Bronchial epithelial cell (primary cell): ENCODE results near the gene SLC6A12. TPM values are rescaled to one million over a fixed set of nuclear protein-coding genes. Genes with fewer than 3 reads are reported as not detected.

ENCODE experiments used
- DNase-seq: peaks from one replicate; pipeline ENCODE4 v3.0.0-alpha.2; 2010; ENCODE audit warnings: low read depth
- FAIRE-seq: peaks from 2 replicates; lab custom pipeline; 2011; peaks lifted over from hg19 to GRCh38; lab: Jason Lieb, UNC
- H3K27me3 ChIP-seq: 2 replicates; pipeline ENCODE4 v1.5.1; 2011; ENCODE audit warnings: low read length; ENCODE audit not compliant: control insufficient read depth, insufficient read depth
- H3K36me3 ChIP-seq: 2 replicates; pipeline ENCODE4 v1.5.1; 2011; ENCODE audit warnings: low read length; ENCODE audit not compliant: control insufficient read depth, insufficient read depth
- H3K4me3 ChIP-seq: 2 replicates; pipeline ENCODE4 v1.5.1; 2011; ENCODE audit warnings: mild to moderate bottlenecking, low read depth, low read length, control low read depth
- total RNA-seq: library from RNA; depleted of rRNA; stranded (reverse); fragments of >200 nt; gene quantifications from 2 replicates; pipeline ENCODE4 v1.2.1, GENCODE V29; 2014
- TF ChIP-seq, protein P1 (sequence below): IDR thresholded peaks from 2 replicates; pipeline ENCODE4 v1.5.1; 2011; ENCODE audit warnings: mild to moderate bottlenecking, moderate library complexity, low read length, control low read depth, inconsistent platforms; ENCODE audit not compliant: insufficient read depth, severe bottlenecking

The SLC6A12 gene
- total RNA-seq, 1 donor from 2014 or later, result not detected

DNA sequence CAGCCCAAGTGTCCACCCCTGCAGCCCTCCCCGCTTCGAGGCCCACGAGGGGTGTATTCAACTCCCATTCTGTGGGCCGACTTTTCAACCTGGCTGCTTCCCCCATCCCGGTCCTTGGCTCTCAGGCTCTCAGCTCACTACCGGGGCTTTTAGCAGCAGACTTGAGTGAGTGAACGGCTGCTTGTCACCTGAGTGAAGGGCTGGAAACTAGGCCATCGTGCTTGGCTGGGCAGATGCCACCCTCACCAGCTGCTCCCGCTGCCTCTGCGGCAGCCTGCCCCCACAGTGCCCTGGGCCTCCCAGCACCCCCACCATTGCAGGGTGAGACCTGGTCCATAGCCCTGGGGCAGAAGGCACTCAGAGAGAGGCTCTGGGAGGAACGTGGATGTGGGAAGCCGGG, 59.9 kb downstream of the SLC6A12 start:
- FAIRE-seq (no peak), DNase-seq (no peak)
- Histone ChIP-seq H3K4me3 (no peak overlapping the region), H3K36me3 (no peaks in the 10 kb centered on the region), H3K27me3 (peaks cover 3% of the 10 kb centered on the region)
- TF ChIP-seq, protein P1, sequence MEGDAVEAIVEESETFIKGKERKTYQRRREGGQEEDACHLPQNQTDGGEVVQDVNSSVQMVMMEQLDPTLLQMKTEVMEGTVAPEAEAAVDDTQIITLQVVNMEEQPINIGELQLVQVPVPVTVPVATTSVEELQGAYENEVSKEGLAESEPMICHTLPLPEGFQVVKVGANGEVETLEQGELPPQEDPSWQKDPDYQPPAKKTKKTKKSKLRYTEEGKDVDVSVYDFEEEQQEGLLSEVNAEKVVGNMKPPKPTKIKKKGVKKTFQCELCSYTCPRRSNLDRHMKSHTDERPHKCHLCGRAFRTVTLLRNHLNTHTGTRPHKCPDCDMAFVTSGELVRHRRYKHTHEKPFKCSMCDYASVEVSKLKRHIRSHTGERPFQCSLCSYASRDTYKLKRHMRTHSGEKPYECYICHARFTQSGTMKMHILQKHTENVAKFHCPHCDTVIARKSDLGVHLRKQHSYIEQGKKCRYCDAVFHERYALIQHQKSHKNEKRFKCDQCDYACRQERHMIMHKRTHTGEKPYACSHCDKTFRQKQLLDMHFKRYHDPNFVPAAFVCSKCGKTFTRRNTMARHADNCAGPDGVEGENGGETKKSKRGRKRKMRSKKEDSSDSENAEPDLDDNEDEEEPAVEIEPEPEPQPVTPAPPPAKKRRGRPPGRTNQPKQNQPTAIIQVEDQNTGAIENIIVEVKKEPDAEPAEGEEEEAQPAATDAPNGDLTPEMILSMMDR, result no peak

DNA sequence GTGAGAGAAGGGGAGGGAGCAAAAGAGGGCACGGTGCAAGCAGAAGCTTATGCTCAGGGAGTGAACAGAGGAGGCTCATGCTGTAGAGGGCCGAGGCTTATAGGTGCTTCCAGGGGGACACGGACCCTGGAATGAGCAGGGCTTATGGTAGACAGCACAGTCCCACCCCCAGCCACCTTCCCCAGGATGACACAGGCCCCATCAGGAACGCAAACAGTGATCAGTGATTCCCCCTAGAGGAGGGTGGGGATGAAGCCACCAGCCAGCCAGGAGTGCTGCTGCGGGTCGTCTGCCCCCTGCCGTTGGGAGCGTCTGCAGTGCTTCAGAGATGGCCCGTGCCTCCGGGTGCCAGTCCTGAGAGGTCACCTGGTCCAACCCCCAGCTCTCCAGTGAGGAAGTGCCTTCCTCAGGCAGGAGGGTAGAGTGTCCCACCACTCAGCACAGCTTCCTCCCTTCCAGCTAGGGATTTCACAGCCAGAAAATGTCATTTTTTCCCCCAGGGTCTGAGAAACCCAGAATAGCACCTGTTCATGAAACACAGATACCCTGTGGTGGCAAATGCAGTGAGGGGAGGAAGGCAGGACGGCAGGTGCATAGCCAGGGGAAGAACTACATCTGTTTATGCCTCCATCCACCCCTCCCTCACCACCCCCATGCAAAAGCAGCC, 60.7 kb downstream of the SLC6A12 start:
- TF ChIP-seq, protein P1, result peak; percentile 80
- Histone ChIP-seq H3K4me3 (no peak overlapping the region), H3K36me3 (no peaks in the 10 kb centered on the region), H3K27me3 (peaks cover 3% of the 10 kb centered on the region)
- FAIRE-seq (no peak), DNase-seq (peak; percentile 48)

DNA sequence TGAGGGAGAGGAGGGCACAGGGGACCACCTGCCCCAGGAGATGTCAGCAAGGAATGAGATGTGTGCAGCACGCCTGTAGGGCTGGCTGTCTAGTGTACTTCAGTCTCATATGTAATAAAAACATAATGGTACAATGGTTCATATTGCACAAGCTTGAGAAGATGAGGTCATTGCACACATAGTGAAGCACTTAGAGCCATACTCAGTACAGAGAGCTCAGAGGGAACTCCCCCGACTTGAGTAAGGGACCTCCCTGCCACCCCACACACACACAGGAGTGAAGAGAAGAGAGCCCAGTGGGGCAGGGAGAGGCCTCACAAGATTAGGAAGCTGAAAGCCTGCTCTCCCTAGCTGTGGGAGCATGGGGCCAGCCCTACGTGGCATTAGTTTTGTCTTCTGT, 61.5 kb downstream of the SLC6A12 start:
- DNase-seq, result peak; percentile 41
- Histone ChIP-seq H3K4me3 (no peak overlapping the region), H3K27me3 (peaks cover 3% of the 10 kb centered on the region), H3K36me3 (no peaks in the 10 kb centered on the region)
- no peak for FAIRE-seq
- TF ChIP-seq, protein P1, result no peak

DNA sequence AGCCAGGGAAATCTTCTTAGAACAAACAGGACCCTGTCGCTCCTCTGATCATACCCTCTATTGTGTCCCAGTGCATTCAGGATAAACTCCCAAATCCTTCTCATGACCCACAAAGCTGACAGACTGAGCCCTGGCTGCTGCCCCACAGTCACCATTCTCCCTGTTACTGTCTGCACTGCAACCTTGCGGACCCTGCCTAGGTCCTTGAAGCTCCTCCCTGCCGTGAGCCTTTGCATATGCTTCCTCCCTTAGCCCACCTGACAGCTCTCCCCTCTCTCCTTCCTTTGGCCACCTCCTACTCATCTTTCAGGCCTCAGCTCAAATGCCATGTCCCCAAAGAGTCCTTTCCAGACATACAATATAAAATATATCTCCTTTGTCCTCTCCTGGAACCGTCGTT, 62.4 kb downstream of the SLC6A12 start:
- no peak for FAIRE-seq
- Histone ChIP-seq H3K36me3 (no peaks in the 10 kb centered on the region), H3K27me3 (peaks cover 3% of the 10 kb centered on the region), H3K4me3 (no peak overlapping the region)
- no peak for DNase-seq
- TF ChIP-seq, protein P1, result no peak

DNA sequence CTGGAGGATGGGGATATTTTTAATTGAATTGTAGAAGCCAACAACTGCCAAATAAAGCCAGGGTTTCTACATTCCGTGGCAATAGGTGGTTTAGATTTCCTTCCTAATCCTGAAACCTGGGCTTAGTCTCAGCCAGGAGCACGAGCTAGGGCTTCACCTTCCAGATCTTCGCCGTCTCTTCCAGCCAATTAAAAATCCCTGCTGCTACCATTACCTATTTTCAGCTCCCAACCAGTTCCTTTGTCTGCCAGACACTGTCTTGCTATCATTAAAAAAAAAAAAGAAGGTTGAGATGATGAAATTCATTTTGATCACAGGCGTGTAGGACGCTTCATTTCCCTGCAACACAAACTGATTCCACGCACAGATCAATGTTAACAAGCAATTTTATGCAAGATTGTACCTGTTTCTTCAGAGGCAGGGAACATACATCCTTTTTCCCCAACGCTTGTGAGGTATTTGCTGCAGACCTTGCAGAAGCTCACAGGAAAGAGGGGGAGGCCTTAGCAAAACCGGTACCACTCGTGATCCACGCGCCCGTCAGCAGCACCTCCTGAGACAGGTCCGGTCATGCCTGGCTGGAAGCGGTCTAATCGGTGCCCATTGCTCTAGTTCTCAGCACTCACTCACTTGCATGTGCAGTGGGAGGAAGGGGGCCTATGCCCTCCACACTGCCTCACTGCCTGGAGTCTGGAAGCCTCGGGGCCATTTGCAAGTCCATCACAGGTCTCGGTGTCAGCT, 65.1 kb downstream of the SLC6A12 start:
- DNase-seq (peak; percentile 40), FAIRE-seq (no peak)
- Histone ChIP-seq H3K4me3 (no peak overlapping the region), H3K36me3 (no peaks in the 10 kb centered on the region), H3K27me3 (peaks cover 3% of the 10 kb centered on the region)
- TF ChIP-seq, protein P1, result no peak
